IMR-90 (cell line): ENCODE measurements around the gene ENOX2. TPM values are rescaled to one million over a fixed set of nuclear protein-coding genes. Genes with fewer than 3 reads are reported as not detected.

Experiments used
- ATAC-seq: fragments of 200-7000 bp; cut with Tn5 transposase; 2 replicates; pipeline ENCODE4 v1.9.1; 2020; ENCODE audit warnings: low read depth, mild to moderate bottlenecking, moderate library complexity
- BruUV-seq: library from RNA; stranded (reverse); fragments of 400-500 nt; replicated peaks from 2 replicates; lab custom pipeline; 2021; lab: Mats Ljungman, UMichigan
- CTCF ChIA-PET: fragments of 300-600 bp; formaldehyde crosslinking; extraction: SDS; loops from one replicate; lab custom pipeline; 2021; ENCODE audit warnings: antibody characterized with exemption; lab: Yijun Ruan, JAX
- POLR2A ChIA-PET: fragments of 300-600 bp; sonication (Branson Sonifier 250); formaldehyde crosslinking; loops from one replicate; lab custom pipeline; 2022; ENCODE audit warnings: antibody characterized with exemption; ENCODE audit not compliant: unreplicated experiment; lab: Charles Lee
- DNase-seq: peaks from one replicate; pipeline ENCODE4 v3.0.0; 2013
- H2AFZ ChIP-seq: replicated peaks from 2 replicates; pipeline ENCODE3; 2013; ENCODE audit warnings: low read length, mild to moderate bottlenecking; ENCODE audit not compliant: poor library complexity
- H2AK5ac ChIP-seq: 2 replicates; pipeline ENCODE4 v1.6.1; 2013; ENCODE audit warnings: low read depth, low read length, inconsistent platforms
- H2AK9ac ChIP-seq: replicated peaks from 2 replicates; pipeline ENCODE3; 2013; ENCODE audit warnings: mild to moderate bottlenecking, low read depth, low read length, moderate library complexity; ENCODE audit not compliant: poor library complexity
- H2BK120ac ChIP-seq: 2 replicates; pipeline ENCODE4 v1.6.1; 2013; ENCODE audit warnings: low read depth, low read length, inconsistent platforms
- H2BK15ac ChIP-seq: 3 replicates; pipeline ENCODE4 v1.6.1; 2013; ENCODE audit warnings: low read depth, low read length, inconsistent platforms
- H2BK20ac ChIP-seq: 2 replicates; pipeline ENCODE4 v1.6.1; 2013; ENCODE audit warnings: low read depth, mild to moderate bottlenecking, inconsistent platforms, low read length, moderate library complexity
- H2BK5ac ChIP-seq: 2 replicates; pipeline ENCODE4 v1.6.1; 2013; ENCODE audit warnings: mild to moderate bottlenecking, low read depth, low read length, inconsistent platforms; ENCODE audit not compliant: poor library complexity, severe bottlenecking
- H3K14ac ChIP-seq: replicated peaks from 2 replicates; pipeline ENCODE4 v1.6.1; 2013; ENCODE audit warnings: low read depth, low read length, inconsistent platforms
- H3K18ac ChIP-seq: 2 replicates; pipeline ENCODE4 v1.6.1; 2013; ENCODE audit warnings: low read depth, low read length, control low read depth
- H3K23ac ChIP-seq: 2 replicates; pipeline ENCODE4 v1.6.1; 2013; ENCODE audit warnings: low read depth, low read length, inconsistent platforms
- H3K27ac ChIP-seq: 2 replicates; pipeline ENCODE4 v1.5.1; 2013; ENCODE audit warnings: mild to moderate bottlenecking, control low read depth, low read length; ENCODE audit not compliant: insufficient read depth
- H3K27me3 ChIP-seq: 2 replicates; pipeline ENCODE4 v1.6.1; 2013; ENCODE audit warnings: low read length; ENCODE audit not compliant: control insufficient read depth, insufficient read depth
- H3K36me3 ChIP-seq: 2 replicates; pipeline ENCODE4 v1.6.1; 2013; ENCODE audit warnings: low read length, mixed read lengths; ENCODE audit not compliant: control insufficient read depth, insufficient read depth
- H3K4ac ChIP-seq: 2 replicates; pipeline ENCODE4 v1.6.1; 2013; ENCODE audit warnings: low read depth, low read length, inconsistent platforms
- H3K4me1 ChIP-seq: 2 replicates; pipeline ENCODE4 v1.6.1; 2013; ENCODE audit warnings: low read length, mixed read lengths; ENCODE audit not compliant: control insufficient read depth, insufficient read depth
- H3K4me2 ChIP-seq: 2 replicates; pipeline ENCODE4 v1.6.1; 2013; ENCODE audit warnings: low read depth, mild to moderate bottlenecking, control low read depth, low read length, moderate library complexity
- H3K4me3 ChIP-seq: 2 replicates; pipeline ENCODE4 v1.5.1; 2013; ENCODE audit warnings: low read depth, mild to moderate bottlenecking, control low read depth, low read length, moderate library complexity; ENCODE audit not compliant: insufficient read depth
- H3K56ac ChIP-seq: 2 replicates; pipeline ENCODE4 v1.6.1; 2013; ENCODE audit warnings: low read length, inconsistent platforms; ENCODE audit not compliant: insufficient read depth; ENCODE audit errors: extremely low read depth
- H3K79me1 ChIP-seq, 2 experiments: 2 replicates each; pipeline ENCODE4 v1.6.1; 2013; ENCODE audit warnings: low read length in 2 of 2, inconsistent platforms in 1 of 2, low read depth in 1 of 2
- H3K9ac ChIP-seq: 2 replicates; pipeline ENCODE4 v1.6.1; 2013; ENCODE audit warnings: low read depth, low read length, control low read depth
- H3K9me1 ChIP-seq: 2 replicates; pipeline ENCODE4 v1.6.1; 2013; ENCODE audit warnings: low read length, inconsistent platforms; ENCODE audit not compliant: insufficient read depth
- H3K9me3 ChIP-seq: 2 replicates; pipeline ENCODE4 v1.6.1; 2013; ENCODE audit warnings: low read length; ENCODE audit not compliant: control insufficient read depth, insufficient read depth
- H4K20me1 ChIP-seq: 2 replicates; pipeline ENCODE4 v1.6.1; 2013; ENCODE audit warnings: low read length, inconsistent platforms; ENCODE audit not compliant: insufficient read depth
- H4K5ac ChIP-seq: 2 replicates; pipeline ENCODE4 v1.6.1; 2013; ENCODE audit warnings: mild to moderate bottlenecking, low read depth, low read length, control low read depth
- H4K8ac ChIP-seq, 2 experiments: 2 replicates each; pipeline ENCODE4 v1.6.1; 2013; ENCODE audit warnings: low read depth in 2 of 2, low read length in 2 of 2, control low read depth in 1 of 2, inconsistent platforms in 1 of 2
- H4K91ac ChIP-seq: 2 replicates; pipeline ENCODE4 v1.6.1; 2013; ENCODE audit warnings: low read depth, low read length, inconsistent platforms; ENCODE audit not compliant: insufficient read depth
- CEBPB ChIP-seq: IDR thresholded peaks from 2 replicates; pipeline ENCODE4 v1.6.1; 2012; ENCODE audit warnings: low read depth, low read length, improper control_type of control experiment
- CHD1 ChIP-seq: IDR thresholded peaks from 2 replicates; pipeline ENCODE4 v1.6.1; 2012; ENCODE audit warnings: low read depth, low read length, improper control_type of control experiment
- CTCF ChIP-seq: conservative IDR thresholded peaks from 2 replicates; pipeline ENCODE4 v1.5.1; 2012; ENCODE audit warnings: mild to moderate bottlenecking, low read depth, low read length, improper control_type of control experiment
- FOS ChIP-seq: fragments of 150-350 bp; IDR thresholded peaks from 2 replicates; pipeline ENCODE4 v1.6.1; 2016; ENCODE audit warnings: low read depth, low read length
- MAZ ChIP-seq: IDR thresholded peaks from 2 replicates; pipeline ENCODE4 v1.6.1; 2012; ENCODE audit warnings: low read depth, mild to moderate bottlenecking, low read length, improper control_type of control experiment, moderate library complexity, borderline replicate concordance
- NFE2L2 ChIP-seq: fragments of 150-350 bp; IDR thresholded peaks from 2 replicates; pipeline ENCODE4 v1.6.1; 2016; ENCODE audit warnings: low read depth, mild to moderate bottlenecking, low read length
- POLR2A ChIP-seq: IDR thresholded peaks from 2 replicates; pipeline ENCODE4 v1.6.1; 2012; ENCODE audit warnings: mild to moderate bottlenecking, low read depth, low read length
- RCOR1 ChIP-seq: IDR thresholded peaks from 2 replicates; pipeline ENCODE4 v1.6.1; 2012; ENCODE audit warnings: mild to moderate bottlenecking, low read length, improper control_type of control experiment; ENCODE audit not compliant: insufficient replicate concordance
- RFX5 ChIP-seq: IDR thresholded peaks from 2 replicates; pipeline ENCODE4 v1.8.0; 2012; ENCODE audit warnings: low read depth, mild to moderate bottlenecking, low read length, moderate library complexity
- SMC3 ChIP-seq: fragments of 150-350 bp; IDR thresholded peaks from 2 replicates; pipeline ENCODE4 v1.6.1; 2016; ENCODE audit warnings: low read depth, mild to moderate bottlenecking, antibody characterized with exemption, low read length, moderate library complexity
- USF2 ChIP-seq: fragments of 150-350 bp; IDR thresholded peaks from 2 replicates; pipeline ENCODE4 v1.6.1; 2017; ENCODE audit warnings: mild to moderate bottlenecking, antibody characterized with exemption, low read length, low read depth
- dilution Hi-C: fragments of 300-500 bp; cut with HindIII; formaldehyde crosslinking; loops from one replicate; pipeline ENCODE4 v1.14.3; 2018; ENCODE audit warnings: low sequenced_read_pairs; ENCODE audit not compliant: unreplicated experiment
- in situ Hi-C: fragments of 300-500 bp; cut with MboI; formaldehyde crosslinking; loops from 3 replicates; pipeline ENCODE4 v1.14.3; 2019; ENCODE audit warnings: low sequenced_read_pairs, inconsistent platforms, mixed read lengths
- intact Hi-C: fragments of 100-400 bp; cut with micrococcal nuclease; formaldehyde crosslinking; loops from 2 replicates; pipeline ENCODE4 v1.10.0; 2022
- polyA plus RNA-seq, 3 experiments: library from polyadenylated mRNA; depleted of rRNA; stranded (reverse); fragments of >200 nt; gene quantifications; 2 replicates each; pipeline ENCODE4 v1.2.3, GENCODE V29; 2012; ENCODE audit warnings: low replicate concordance in 1 of 3
- total RNA-seq: library from RNA; depleted of rRNA; stranded (reverse); fragments of >200 nt; gene quantifications from 2 replicates; pipeline ENCODE4 v1.2.3, GENCODE V29; 2012

Gene ENOX2
- total and polyA plus RNA-seq, 2 of the 4 experiments (the other 2 are of a cell fraction), result 6.3 to 11.8 TPM

GRCh38 chrX:130649738-130650137, 253.3 kb downstream of the ENOX2 start:
- Histone ChIP-seq H3K27me3 (peaks cover 1% of the 10 kb centered on the region; the same call in 1 of the 2 replicates), H2BK5ac (no peak overlapping the region), H3K79me1 (no peaks in the 10 kb centered on the region), H4K5ac (no peak overlapping the region), H3K14ac (no peak overlapping the region), H3K4me2 (no peak overlapping the region), H3K18ac (no peak overlapping the region), H4K8ac (no peak overlapping the region), H2AK5ac (no peak overlapping the region), H4K91ac (no peak overlapping the region), H3K23ac (no peak overlapping the region), H3K9me1 (no peaks in the 10 kb centered on the region), H2BK120ac (no peak overlapping the region), H2AK9ac (no peak overlapping the region), H3K36me3 (no peaks in the 10 kb centered on the region), H3K56ac (no peak overlapping the region), H2AFZ (no peak overlapping the region), H3K9ac (no peak overlapping the region), H3K4ac (no peak overlapping the region), H4K20me1 (no peaks in the 10 kb centered on the region), H3K4me3 (no peak overlapping the region), H2BK20ac (no peak overlapping the region), H2BK15ac (no peak overlapping the region), H3K9me3 (no peaks in the 10 kb centered on the region), H3K4me1 (no peaks in the 10 kb centered on the region), H3K27ac (no peak overlapping the region)
- POLR2A ChIA-PET, result no interaction called here
- ATAC-seq, result no peak
- TF ChIP-seq NFE2L2 (no peak), CEBPB (no peak), FOS (no peak), MAZ (no peak), RCOR1 (no peak), USF2 (no peak), RFX5 (no peak), POLR2A (no peak), CTCF (no peak), SMC3 (no peak), CHD1 (no peak)
- dilution Hi-C loops, result no loop called here
- intact Hi-C loops, result no loop called here
- BruUV-seq, result no TSS peak
- in situ Hi-C loops, result no loop called here
- CTCF ChIA-PET, result no interaction called here
- no peak for DNase-seq
